Erythroblast (primary cell): ENCODE results near the gene EYS.

Experiments
- GATA1 ChIP-seq: IDR thresholded peaks from 2 replicates; pipeline ENCODE4 v1.6.1; 2011; ENCODE audit warnings: low read depth, mild to moderate bottlenecking, control low read depth, low read length, moderate library complexity
- POLR2A ChIP-seq: IDR thresholded peaks from 2 replicates; pipeline ENCODE4 v1.6.1; 2011; ENCODE audit warnings: mild to moderate bottlenecking, low read length

GRCh38 chr6:63910863-63911551, 1796.0 kb downstream of the EYS start:
- TF ChIP-seq POLR2A (no peak), GATA1 (no peak)
